Psoas muscle (tissue), 8 donors: ENCODE data around the gene MRPS27. TPM values are rescaled to one million over a fixed set of nuclear protein-coding genes. Genes with fewer than 3 reads are reported as not detected.

Experiments used
- ATAC-seq, 4 donors: fragments of 200-7000 bp; cut with Tn5 transposase; one replicate each; pipeline ENCODE4 v1.9.1; 2020; ENCODE audit warnings: moderate library complexity in 3 of 4, mild to moderate bottlenecking in 2 of 4
- DNase-seq, 2 donors: peaks; one replicate each; pipeline ENCODE4 v3.0.0-alpha.2; 2020
- H3K27ac ChIP-seq: fragments of 200-600 bp; one replicate; pipeline ENCODE4 v1.8.0; 2022
- H3K27me3 ChIP-seq, 3 donors: fragments of 200-600 bp in 1 of 3; one replicate each; pipeline versions ENCODE4 v1.6.1 to v1.8.0; 2013 to 2022; ENCODE audit warnings: low read length in 2 of 3, mild to moderate bottlenecking in 2 of 3, moderate library complexity in 1 of 3; ENCODE audit not compliant: insufficient read depth in 3 of 3
- H3K36me3 ChIP-seq, 2 donors: fragments of 200-600 bp in 1 of 2; one replicate each; pipeline versions ENCODE4 v1.6.1 to v1.8.0; 2013 to 2022; ENCODE audit warnings: low read depth in 1 of 2, mild to moderate bottlenecking in 1 of 2, moderate library complexity in 1 of 2; ENCODE audit not compliant: insufficient read depth in 1 of 2
- H3K4me1 ChIP-seq: fragments of 200-600 bp; one replicate; pipeline ENCODE4 v1.8.0; 2022
- H3K4me3 ChIP-seq: fragments of 200-600 bp; one replicate; pipeline ENCODE4 v1.8.0; 2022; ENCODE audit warnings: mild to moderate bottlenecking
- H3K9me3 ChIP-seq: fragments of 200-600 bp; one replicate; pipeline ENCODE4 v1.8.0; 2022
- WGBS, 3 donors: extraction: QIAGEN DNeasy Blood & Tissue Kit; methylation state at CpG; one replicate each; pipeline versions ENCODE4 v1.1.6 to v1.1.7; 2013; 5-methylcytosine and 5-hydroxymethylcytosine counted together
- intact Hi-C, 2 donors: fragments of 100-400 bp; cut with DNase I; formaldehyde crosslinking; loops; one replicate each; pipeline versions ENCODE4 v1.11.0 to v1.14.2; 2022
- polyA plus RNA-seq, 3 donors: library from polyadenylated mRNA; stranded (reverse); fragments of 200-250 nt; gene quantifications; one replicate each; pipeline ENCODE4 v1.2.3, GENCODE V29; 2013
- total RNA-seq, 4 donors: library from RNA; stranded (reverse); fragmentation: NEBNext Ultra II Directional in 2 of 4; extraction: Animal tissue kit (Norgen Biotek cat#: 25700) in 2 of 4; gene quantifications; one replicate each; pipeline versions ENCODE4 v1.2.1 to v1.2.4, GENCODE V29; 2021 to 2023
- TF ChIP-seq, protein P1 (sequence below): fragments of 200-600 bp; IDR thresholded peaks from one replicate; pipeline ENCODE4 v1.8.0; 2022; ENCODE audit warnings: antibody characterized with exemption
- donor health status: healthy with polysubstance abuse.
- donor health status: DM: no; HTN: no; CAD: no; lungs with moderate emphysema.
- donor health status: Bipolar disorder and iron deficiency.
- donor health status: healthy.
- donor health status: DM: yes; HTN: yes; CAD: no.
- donor health status: DM: no; HTN: no; CAD: no.
- donor health status: DM: no; HTN: no; CAD: no.
- donor health status: DM: yes; HTN: yes; CAD: no.

Gene MRPS27
- total and polyA plus RNA-seq, 7 donors: 34.9 to 76.9 (median 55.5) TPM

GRCh38 chr5:72234265-72234700, 85.8 kb downstream of the MRPS27 start:
- Histone ChIP-seq H3K4me1 (peaks cover 22% of the 10 kb centered on the region), H3K27me3 (no peaks in the 10 kb centered on the region), H3K36me3 (peaks cover 0 to 32% of the 10 kb centered on the region in 2 donors), H3K4me3 (no peak overlapping the region), H3K27ac (peak overlapping the region; percentile 33), H3K9me3 (no peaks in the 10 kb centered on the region)
- intact Hi-C loops: no loop called here
- TF ChIP-seq, protein P1, sequence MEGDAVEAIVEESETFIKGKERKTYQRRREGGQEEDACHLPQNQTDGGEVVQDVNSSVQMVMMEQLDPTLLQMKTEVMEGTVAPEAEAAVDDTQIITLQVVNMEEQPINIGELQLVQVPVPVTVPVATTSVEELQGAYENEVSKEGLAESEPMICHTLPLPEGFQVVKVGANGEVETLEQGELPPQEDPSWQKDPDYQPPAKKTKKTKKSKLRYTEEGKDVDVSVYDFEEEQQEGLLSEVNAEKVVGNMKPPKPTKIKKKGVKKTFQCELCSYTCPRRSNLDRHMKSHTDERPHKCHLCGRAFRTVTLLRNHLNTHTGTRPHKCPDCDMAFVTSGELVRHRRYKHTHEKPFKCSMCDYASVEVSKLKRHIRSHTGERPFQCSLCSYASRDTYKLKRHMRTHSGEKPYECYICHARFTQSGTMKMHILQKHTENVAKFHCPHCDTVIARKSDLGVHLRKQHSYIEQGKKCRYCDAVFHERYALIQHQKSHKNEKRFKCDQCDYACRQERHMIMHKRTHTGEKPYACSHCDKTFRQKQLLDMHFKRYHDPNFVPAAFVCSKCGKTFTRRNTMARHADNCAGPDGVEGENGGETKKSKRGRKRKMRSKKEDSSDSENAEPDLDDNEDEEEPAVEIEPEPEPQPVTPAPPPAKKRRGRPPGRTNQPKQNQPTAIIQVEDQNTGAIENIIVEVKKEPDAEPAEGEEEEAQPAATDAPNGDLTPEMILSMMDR: no peak
- no peak for DNase-seq
- peak in 3 of 4 donors; percentile 66 to 89 (median 86) for ATAC-seq

DNA sequence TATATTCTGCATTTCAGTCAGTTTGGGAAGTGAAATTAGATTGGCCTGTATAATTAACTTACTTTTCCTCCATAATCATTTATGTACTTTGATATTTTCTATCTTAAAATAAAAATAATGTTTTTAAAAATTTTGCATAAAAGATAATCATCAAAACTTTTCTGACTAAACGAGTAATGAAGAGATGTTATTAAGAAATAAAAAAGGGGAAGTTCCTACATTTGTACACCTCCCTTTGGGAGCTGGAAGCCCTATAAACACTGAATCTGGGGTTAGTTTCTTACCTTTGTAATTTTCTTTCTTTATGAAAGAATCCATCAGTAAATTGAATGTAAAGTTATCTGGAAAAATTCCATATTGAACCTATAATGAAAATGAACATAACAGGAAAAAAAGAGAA, 86.2 kb downstream of the MRPS27 start:
- 82 to 87% (median 85%) methylated on average over 1 of the region's 1 CpG for WGBS, 3 donors
- peaks cover 0 to 32% of the 10 kb centered on the region in 2 donors for H3K36me3 ChIP-seq
- no peak for DNase-seq
- ATAC-seq: no peak
- H3K27me3 ChIP-seq: no peaks in the 10 kb centered on the region
- H3K4me1 ChIP-seq: peaks cover 22% of the 10 kb centered on the region
- peak overlapping the region; percentile 33 for H3K27ac ChIP-seq
- H3K4me3 ChIP-seq: no peak overlapping the region
- intact Hi-C loops: no loop called here
- TF ChIP-seq, protein P1: no peak
- H3K9me3 ChIP-seq: no peaks in the 10 kb centered on the region

GRCh38 chr5:72232838-72233237, 87.2 kb downstream of the MRPS27 start:
- no peak for ATAC-seq
- TF ChIP-seq, protein P1: no peak
- H3K36me3 ChIP-seq: peaks cover 0 to 34% of the 10 kb centered on the region in 2 donors
- no peak overlapping the region for H3K27ac ChIP-seq
- no peaks in the 10 kb centered on the region for H3K9me3 ChIP-seq
- 86 to 88% (median 87%) methylated on average over 2 of the region's 2 CpGs for WGBS, 3 donors
- no peak overlapping the region for H3K4me3 ChIP-seq
- DNase-seq: no peak
- H3K27me3 ChIP-seq: no peaks in the 10 kb centered on the region
- intact Hi-C loops: no loop called here
- peaks cover 22% of the 10 kb centered on the region for H3K4me1 ChIP-seq

GRCh38 chr5:72231991-72232703, 87.9 kb downstream of the MRPS27 start:
- no peaks in the 10 kb centered on the region for H3K9me3 ChIP-seq
- intact Hi-C loops: no loop called here
- TF ChIP-seq, protein P1: no peak
- ATAC-seq (peak in 1 of 4 donors; percentile 66), DNase-seq (no peak)
- 66 to 84% (median 75%) methylated on average over 6 of the region's 6 CpGs for WGBS, 3 donors
- no peaks in the 10 kb centered on the region for H3K27me3 ChIP-seq
- H3K4me3 ChIP-seq: no peak overlapping the region
- H3K27ac ChIP-seq: peak overlapping the region; percentile 46
- H3K4me1 ChIP-seq: peaks cover 22% of the 10 kb centered on the region
- peaks cover 0 to 34% of the 10 kb centered on the region in 2 donors for H3K36me3 ChIP-seq

DNA sequence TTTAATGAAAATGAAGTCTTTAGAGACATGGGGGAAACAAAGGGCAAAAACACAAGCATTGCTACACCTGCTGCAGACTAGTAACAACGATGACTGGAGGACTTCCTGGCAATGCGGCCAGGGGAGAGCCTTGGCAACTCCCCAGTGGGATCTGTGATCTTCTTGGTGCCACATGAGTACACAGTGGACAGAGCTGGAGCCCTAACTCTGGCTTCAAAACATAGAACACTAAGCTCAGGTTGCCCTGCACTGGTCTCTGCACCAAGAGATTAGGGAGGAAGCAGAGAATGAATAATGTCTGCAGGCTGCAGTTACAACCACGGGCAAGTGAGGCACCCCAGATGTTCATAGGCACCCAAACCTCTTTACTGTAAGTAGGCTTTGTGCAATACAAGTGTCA, 91.1 kb downstream of the MRPS27 start:
- peaks cover 4 to 51% of the 10 kb centered on the region in 2 donors for H3K36me3 ChIP-seq
- H3K4me1 ChIP-seq: peaks cover 16% of the 10 kb centered on the region
- H3K27ac ChIP-seq: peak overlapping the region; percentile 6
- ATAC-seq: peak; percentile 65 to 82 (median 74)
- TF ChIP-seq, protein P1: no peak
- WGBS, 3 donors: 26 to 41% (median 38%) methylated on average over 3 of the region's 3 CpGs
- no peak for DNase-seq
- intact Hi-C loops: no loop called here
- no peaks in the 10 kb centered on the region for H3K27me3 ChIP-seq
- H3K9me3 ChIP-seq: no peaks in the 10 kb centered on the region
- H3K4me3 ChIP-seq: no peak overlapping the region
